Measurements from ENCODE around the gene CYP4V2.

CYP4V2 gene

GRCh38 chr4:186191200-186192065 lies at the start of gene CYP4V2:
CYP4V2 (plus strand) TSS chr4:186191567; CDS start chr4:186191824, 257 bp downstream.
- peak; percentile 93 for DNase-seq

GRCh38 chr4:186144198-186144945 lies 47.0 kb upstream of the CYP4V2 start:
- DNase-seq: peak; percentile 14

- DNase-seq: peak; percentile 15
Observed at GRCh38 chr4:186144946-186145569, 46.3 kb upstream of the CYP4V2 start.

- DNase-seq: no peak
Observed at GRCh38 chr4:186146458-186146857, 44.9 kb upstream of the CYP4V2 start.

GRCh38 chr4:186148336-186148975 lies 42.9 kb upstream of the CYP4V2 start:
- no peak for DNase-seq

GRCh38 chr4:186149872-186150271 lies 41.5 kb upstream of the CYP4V2 start:
- DNase-seq: no peak

GRCh38 chr4:186150926-186151325 lies 40.4 kb upstream of the CYP4V2 start:
- DNase-seq: no peak

- no peak for DNase-seq
Observed at GRCh38 chr4:186151499-186151898, 39.9 kb upstream of the CYP4V2 start.

GRCh38 chr4:186158021-186158813 lies 33.1 kb upstream of the CYP4V2 start:
- no peak for DNase-seq

- DNase-seq: no peak
Observed at GRCh38 chr4:186158966-186159365, 32.4 kb upstream of the CYP4V2 start.

GRCh38 chr4:186159613-186160012 lies 31.8 kb upstream of the CYP4V2 start:
- DNase-seq: no peak

GRCh38 chr4:186161138-186161537 lies 30.2 kb upstream of the CYP4V2 start:
- peak; percentile 36 for DNase-seq

GRCh38 chr4:186166852-186167512 lies 24.4 kb upstream of the CYP4V2 start:
- DNase-seq: no peak

GRCh38 chr4:186167605-186168004 lies 23.8 kb upstream of the CYP4V2 start:
- DNase-seq: no peak

GRCh38 chr4:186168750-186169149 lies 22.6 kb upstream of the CYP4V2 start:
- no peak for DNase-seq

- DNase-seq: no peak
Observed at GRCh38 chr4:186169333-186169944, 21.9 kb upstream of the CYP4V2 start.

GRCh38 chr4:186169945-186170802 lies 21.2 kb upstream of the CYP4V2 start:
- no peak for DNase-seq

GRCh38 chr4:186170966-186171365 lies 20.4 kb upstream of the CYP4V2 start:
- DNase-seq: no peak

- DNase-seq: no peak
Observed at GRCh38 chr4:186172546-186172945, 18.8 kb upstream of the CYP4V2 start.

GRCh38 chr4:186188107-186188506 lies 3.3 kb upstream of the CYP4V2 start:
- no peak for DNase-seq

Data from activated CD4-positive, alpha-beta T cell treated with anti-CD3 and anti-CD28 coated beads, Interleukin-10, Interleukin-2, amounts not matched to agents 100 ng/mL and 50 ng/mL, durations not matched to agents 16 hours and 8 hours (primary cell).